Umbilical cord (tissue), 2 donors: Measurements from ENCODE around the gene UNC80. TPM values are rescaled to one million over a fixed set of nuclear protein-coding genes. Genes with fewer than 3 reads are reported as not detected.
A peak's percentile ranks its signal among the peaks of the same experiment; 100 is the strongest.

ENCODE experiments used
- DNase-seq: peaks from one replicate; pipeline ENCODE4 v3.0.0-alpha.2; 2015; ENCODE audit warnings: low spot score
- total RNA-seq: library from RNA; depleted of rRNA; stranded (reverse); fragments of >200 nt; gene quantifications from one replicate; pipeline ENCODE4 v1.2.3, GENCODE V29; 2014; ENCODE audit warnings: low replicate concordance; ENCODE audit not compliant: insufficient read depth

UNC80 gene
- total RNA-seq, 1 donor from 2014 or later: 4.6 TPM

DNA sequence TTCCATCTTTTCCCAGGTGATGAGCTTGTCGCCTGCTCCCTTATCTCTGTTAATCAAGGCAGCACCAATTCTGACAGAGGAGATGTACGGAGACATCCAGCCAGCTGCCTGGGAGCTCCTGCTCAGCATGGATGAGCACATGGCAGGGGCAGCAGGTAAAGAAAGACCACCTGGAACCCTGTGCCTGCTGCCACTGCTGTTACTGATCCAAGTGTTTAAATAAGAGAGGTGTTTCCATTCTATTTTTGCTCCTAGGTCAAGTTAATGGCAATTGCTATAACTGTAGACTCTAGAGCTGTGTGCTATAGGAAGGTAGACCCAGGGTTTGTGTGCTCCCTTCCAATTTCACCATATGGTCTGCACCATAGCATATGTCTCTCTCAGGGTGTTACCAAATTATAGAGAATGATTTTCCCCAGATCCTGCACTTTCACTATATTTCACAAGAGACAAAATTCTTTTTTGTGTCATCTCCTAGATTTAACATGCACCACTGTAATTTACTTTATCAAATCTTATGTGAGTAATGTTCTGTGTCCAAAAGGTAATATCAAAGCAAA lies 142.2 kb downstream of the UNC80 start:
- DNase-seq: no peak

DNA sequence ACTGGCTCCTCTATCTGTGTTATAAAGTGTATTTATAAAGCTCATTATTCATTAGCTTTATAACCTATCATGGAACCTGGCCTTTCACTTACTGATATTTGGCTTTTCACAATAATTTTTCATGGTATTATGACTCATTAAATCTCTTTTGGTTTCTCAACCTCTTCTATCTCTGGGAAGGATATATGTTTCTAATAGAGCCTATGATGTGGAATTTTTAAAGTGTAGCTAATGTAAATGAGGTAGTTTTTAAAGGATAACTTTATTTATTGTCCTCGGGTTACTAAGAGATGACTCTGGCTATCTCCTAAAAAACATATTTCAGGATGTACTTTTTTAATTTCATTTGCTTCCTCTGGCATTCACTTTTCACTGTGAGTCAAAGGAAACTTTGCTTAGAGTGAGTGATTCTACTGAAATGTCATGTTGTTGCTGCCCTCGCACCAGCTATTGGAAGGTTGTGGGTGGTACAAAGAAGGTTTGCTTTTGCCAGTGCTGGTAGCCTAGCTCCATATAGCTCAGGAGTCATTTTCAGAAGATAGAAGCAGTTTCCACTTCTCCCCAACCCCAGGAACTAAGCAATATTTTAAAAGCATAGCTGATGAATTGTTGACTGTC lies 145.6 kb downstream of the UNC80 start:
- DNase-seq: no peak

DNA sequence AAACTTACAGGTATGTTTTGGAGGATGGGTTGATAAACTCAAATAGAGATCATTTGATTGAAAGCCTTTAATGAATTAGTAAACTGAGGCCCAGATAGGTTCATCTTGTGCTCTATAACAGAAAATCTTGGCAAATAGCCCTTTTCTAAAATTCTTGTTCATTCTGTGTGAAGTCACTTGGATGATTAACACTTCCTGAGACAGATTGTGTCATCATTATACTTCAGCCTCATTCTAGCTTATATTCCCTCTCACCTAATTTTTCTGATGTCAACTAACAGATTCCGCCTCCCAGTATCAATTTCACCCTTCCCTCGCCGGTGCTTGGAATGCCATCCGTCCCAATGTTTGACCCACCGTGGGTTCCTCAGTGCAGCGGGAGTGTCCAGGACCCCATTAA lies 146.6 kb downstream of the UNC80 start:
- DNase-seq: no peak

DNA sequence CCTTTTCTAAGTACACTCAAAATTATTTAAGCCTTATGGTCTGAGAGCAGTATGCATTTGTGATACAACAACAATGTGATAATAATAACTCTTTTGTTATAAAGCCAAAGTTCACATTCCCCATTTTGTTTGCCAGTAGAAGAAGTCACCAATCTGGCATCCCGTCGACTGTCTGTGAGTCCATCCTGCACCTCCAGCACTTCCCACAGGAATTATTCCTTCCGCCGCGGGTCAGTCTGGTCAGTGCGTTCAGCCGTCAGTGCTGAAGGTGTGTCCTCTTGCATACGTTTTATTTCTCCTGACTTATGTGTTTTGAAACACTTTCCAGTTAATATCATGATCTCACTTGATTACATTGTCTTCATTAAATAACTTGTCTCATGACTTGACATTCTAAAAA lies 150.5 kb downstream of the UNC80 start:
- no peak for DNase-seq

- DNase-seq: no peak
Measured at GRCh38 chr2:209929369-209929768, 157.7 kb downstream of the UNC80 start.

GRCh38 chr2:209933499-209934483 lies 162.2 kb downstream of the UNC80 start:
- peak; percentile 68 for DNase-seq

DNA sequence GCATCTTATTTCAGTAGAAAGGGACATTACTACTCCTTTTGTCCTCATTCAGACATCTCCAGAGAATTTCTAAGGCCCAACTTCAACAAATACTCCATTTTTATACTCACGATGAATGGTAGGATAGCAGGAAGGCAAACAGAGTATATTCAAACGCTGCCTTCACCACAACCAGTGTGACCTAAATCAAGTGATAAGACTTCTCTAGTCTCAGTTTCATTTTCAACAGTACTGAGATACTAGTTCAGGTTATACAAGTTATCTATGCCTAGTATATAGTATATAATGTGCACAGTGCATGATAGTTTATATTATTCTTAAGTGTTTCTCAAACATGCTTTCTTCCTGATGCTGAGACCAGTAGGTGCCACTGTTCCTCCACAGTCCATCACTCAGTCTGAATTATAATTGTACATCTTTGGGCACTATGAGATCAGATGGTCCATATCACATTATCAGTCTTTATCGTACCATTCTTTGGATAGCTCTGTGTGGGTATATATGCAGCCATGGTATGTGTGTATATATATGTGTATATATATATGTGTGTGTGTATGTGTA lies 164.6 kb downstream of the UNC80 start:
- no peak for DNase-seq

GRCh38 chr2:209937893-209938292 lies 166.3 kb downstream of the UNC80 start:
- no peak for DNase-seq

DNA sequence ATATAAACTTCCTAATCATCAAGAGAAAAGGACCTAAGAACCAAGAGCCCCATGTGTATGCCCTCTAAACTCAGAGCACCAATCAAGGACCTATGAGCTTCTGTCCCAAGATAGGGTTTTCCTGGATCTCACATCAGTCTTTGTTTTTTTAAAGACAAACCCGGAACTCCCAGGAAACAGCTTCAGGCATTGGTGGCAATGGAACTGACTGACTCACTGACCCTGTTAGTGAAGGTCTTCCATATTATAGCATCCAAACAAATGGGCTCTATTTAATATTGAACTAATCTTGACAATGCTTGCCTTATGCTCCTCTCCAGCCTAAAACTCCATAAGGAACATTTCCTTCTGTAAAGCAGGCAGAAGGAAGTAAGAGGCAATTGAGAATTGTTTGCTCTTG lies 167.3 kb downstream of the UNC80 start:
- no peak for DNase-seq

- no peak for DNase-seq
Measured at GRCh38 chr2:209940936-209941335, 169.3 kb downstream of the UNC80 start.

DNA sequence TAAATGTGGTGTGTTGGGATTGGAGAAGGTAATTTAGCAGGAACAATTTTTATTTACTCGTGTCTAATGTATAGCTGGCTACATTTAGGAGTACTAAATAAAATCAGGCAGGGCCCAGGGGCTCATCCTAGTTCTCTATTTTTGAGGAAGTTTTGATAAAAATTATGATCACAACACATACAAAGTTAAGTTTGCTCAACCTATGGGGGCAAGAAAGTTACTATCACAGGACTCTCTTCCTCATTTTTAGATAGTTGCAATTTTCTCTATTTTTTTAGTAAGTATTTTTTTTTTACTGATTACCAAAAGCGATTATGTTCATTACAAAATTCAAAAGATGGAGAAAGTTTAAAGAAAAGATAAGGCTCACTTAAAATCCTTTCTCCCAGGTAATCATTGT lies 170.8 kb downstream of the UNC80 start:
- DNase-seq: no peak

DNA sequence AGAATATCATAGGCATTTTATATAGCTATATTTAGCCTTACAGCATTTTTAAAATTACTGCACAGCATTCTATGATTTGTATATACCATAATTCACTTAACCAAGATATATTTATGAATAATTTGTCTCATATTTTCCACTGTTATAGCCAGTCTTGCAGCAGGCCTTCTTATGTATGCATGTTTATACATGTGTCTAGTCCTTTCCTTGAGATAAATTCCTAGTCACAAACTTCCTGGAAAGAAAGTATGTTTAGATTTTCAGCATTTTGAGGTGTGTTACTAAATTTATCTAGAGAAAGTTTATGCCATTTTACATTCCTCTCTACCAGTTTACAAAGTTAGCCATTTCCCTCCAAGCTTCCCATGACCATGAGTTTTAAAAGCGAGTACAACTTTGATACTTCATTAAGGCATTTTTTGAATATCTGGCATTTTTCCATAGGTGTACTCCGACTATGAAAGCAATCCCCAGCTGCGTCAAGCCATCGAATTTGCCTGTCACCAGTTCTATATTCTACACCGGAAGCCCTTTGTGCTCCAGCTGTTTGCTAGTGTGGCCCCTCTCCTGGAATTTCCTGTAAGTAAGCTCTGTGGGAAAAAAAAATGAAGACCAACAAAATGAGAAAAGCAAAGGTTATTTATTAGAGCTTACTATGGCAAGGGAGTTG lies 171.4 kb downstream of the UNC80 start:
- no peak for DNase-seq

DNA sequence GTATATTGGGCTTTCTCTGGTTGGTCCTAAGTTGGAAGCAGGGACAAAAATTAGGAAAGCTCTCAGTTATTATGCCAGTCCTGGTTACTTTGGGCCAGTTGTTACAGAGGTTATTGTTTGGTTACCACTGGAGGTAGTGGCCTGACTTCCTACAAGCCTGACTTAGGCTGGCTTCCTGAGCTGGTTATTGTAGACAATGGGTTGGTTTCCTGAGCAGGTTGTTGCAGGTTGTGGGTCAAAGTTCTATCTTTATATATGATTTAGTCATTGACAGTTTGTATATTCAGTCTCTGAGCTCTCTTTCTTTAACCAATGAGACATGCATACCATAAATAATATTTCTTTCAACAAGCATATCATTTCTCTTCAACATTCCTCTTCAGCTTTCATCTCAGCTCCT lies 172.1 kb downstream of the UNC80 start:
- no peak for DNase-seq

- DNase-seq: no peak
Measured at GRCh38 chr2:209946539-209946938, 174.9 kb downstream of the UNC80 start.

GRCh38 chr2:209956271-209956670 lies 184.6 kb downstream of the UNC80 start:
- DNase-seq: no peak

DNA sequence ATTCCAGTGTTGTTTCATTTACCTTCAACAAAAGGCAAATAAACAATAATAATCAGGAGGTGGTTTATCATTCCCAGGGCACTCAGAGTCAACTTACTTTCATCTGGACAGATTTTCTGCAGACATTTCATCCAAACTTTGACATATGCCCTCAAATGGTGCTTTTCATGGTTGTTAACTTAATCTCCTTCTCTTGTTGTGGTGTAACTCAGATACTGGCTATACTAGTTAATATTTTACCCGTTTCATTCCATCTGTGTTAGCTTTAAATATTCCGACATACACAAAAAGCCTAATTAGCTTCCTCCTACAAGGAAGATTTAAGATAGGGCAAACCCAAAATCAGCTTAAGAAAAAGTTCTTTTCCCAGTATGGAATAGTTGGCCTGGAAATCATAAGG lies 186.4 kb downstream of the UNC80 start:
- DNase-seq: no peak

DNA sequence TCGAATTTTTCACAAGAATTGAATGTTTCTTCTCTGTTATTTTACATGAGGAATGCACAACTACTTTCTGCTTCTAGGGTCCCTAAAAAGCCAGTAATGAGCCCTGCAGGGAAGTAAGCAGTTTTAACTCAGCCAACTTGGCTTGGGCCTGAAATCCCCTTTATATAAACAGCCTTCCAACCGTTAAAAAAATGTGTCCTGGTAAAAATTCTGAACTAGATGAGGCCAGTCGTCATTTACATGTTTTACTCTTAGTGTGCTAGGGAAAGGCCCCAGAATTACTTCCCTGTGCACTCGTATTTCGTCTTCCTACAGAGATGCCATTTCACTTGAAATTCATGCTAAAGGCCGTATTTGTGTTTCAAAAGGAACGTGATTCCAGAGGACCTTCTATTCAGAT lies 188.4 kb downstream of the UNC80 start:
- DNase-seq: no peak

- peak; percentile 64 for DNase-seq
Measured at GRCh38 chr2:209960676-209961630, 189.3 kb downstream of the UNC80 start.

DNA sequence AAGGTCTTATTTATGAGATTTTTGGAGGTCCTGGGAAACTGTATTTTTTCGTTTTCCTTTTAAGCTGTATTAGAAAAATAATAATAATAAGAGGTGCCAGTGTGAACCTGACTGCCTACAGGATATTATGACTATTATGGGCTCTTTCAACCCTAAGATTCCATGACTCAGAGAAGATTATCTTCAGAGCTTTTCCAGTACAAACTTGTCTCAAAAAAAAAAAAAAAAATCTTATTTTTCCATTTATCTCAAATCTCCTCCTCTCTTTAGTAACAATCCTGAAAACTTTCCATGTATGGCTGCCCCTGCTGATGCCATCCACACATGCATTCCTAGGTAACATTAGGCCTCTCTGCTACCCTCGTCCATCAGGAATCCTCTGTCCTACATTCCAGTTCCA lies 194.1 kb downstream of the UNC80 start:
- DNase-seq: peak; percentile 16

- no peak for DNase-seq
Measured at GRCh38 chr2:209969692-209970091, 198.1 kb downstream of the UNC80 start.

GRCh38 chr2:209970271-209970670 lies 198.6 kb downstream of the UNC80 start:
- DNase-seq: no peak
